ENCODE results near the gene KCNAB1.

The KCNAB1 gene

DNA sequence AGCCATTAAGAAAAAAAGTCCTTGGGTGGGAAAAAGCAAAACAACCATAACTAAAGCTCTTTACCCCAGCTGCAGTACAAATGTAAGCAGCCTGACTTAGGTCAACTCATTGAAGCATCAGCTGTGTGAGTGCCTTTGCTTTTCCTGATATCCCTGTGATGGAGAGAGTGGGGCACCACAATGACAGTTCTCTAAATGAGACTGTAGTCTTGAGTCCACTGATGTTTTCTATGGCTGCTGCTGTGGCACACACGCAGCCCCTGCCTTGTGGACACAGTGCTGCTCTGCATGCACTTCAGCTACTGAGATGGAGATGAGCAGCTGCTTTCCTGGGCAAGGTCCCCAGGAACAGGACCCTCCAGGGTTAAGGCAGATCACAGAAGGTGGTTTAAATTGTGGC, 173.2 kb downstream of the KCNAB1 start:
- no peak overlapping the region for H3K4me3 ChIP-seq (ENCODE audit: control insufficient read depth, low read depth, low read length)
- DNase-seq (ENCODE audit: low read depth) = no peak
- TF ChIP-seq, protein P1, sequence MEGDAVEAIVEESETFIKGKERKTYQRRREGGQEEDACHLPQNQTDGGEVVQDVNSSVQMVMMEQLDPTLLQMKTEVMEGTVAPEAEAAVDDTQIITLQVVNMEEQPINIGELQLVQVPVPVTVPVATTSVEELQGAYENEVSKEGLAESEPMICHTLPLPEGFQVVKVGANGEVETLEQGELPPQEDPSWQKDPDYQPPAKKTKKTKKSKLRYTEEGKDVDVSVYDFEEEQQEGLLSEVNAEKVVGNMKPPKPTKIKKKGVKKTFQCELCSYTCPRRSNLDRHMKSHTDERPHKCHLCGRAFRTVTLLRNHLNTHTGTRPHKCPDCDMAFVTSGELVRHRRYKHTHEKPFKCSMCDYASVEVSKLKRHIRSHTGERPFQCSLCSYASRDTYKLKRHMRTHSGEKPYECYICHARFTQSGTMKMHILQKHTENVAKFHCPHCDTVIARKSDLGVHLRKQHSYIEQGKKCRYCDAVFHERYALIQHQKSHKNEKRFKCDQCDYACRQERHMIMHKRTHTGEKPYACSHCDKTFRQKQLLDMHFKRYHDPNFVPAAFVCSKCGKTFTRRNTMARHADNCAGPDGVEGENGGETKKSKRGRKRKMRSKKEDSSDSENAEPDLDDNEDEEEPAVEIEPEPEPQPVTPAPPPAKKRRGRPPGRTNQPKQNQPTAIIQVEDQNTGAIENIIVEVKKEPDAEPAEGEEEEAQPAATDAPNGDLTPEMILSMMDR (IDR thresholded peaks at IDR 0.05; ENCODE audit: control insufficient read depth, insufficient read depth, low read depth, low read length, missing control alignments) = no peak

DNA sequence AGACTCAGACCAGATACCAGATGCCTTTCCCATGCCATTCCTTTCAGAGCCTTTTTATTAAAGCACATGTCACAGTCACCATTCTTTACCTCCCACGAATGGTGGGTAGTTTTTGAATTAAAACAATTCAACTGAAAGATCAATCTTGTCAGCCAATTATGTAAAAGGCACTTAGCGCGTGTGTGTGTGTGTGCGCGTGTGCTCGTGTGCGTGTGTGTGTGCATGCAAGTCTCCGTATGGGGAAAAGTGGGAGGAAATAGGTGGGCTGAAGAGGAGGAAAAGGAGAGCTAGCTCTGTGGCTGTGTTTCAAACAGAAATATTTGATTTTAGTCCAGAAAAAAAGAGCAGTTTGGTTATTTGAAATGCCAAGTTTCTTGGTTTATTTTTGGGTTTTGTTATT, 177.2 kb downstream of the KCNAB1 start:
- H3K4me3 ChIP-seq (ENCODE audit: control insufficient read depth, low read depth, low read length) = no peak overlapping the region
- no peak for DNase-seq (ENCODE audit: low read depth)
- TF ChIP-seq, protein P1 (IDR thresholded peaks at IDR 0.05; ENCODE audit: control insufficient read depth, insufficient read depth, low read depth, low read length, missing control alignments) = no peak

DNA sequence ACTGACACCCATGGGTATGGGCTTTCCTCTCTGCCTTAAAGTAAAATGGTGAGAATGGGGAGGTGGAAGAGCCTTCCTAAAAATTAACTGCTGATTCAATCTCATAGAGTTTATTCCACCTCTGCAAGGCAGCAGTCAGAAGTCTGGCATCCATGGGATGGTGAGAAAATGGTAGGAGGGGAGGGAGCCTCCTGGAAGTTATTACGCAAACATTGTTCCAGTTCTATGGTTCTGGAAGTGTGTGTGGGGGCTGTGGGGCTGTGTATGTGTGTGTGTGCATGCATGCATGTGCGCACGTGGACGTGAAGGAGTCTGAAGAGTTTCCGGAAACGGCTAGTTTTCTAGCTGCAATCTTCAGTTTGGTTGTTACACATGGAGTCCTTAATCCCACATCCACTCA, 177.6 kb downstream of the KCNAB1 start:
- TF ChIP-seq, protein P1 (IDR thresholded peaks at IDR 0.05; ENCODE audit: control insufficient read depth, insufficient read depth, low read depth, low read length, missing control alignments) = no peak
- H3K4me3 ChIP-seq (ENCODE audit: control insufficient read depth, low read depth, low read length) = no peak overlapping the region
- no peak for DNase-seq (ENCODE audit: low read depth)

DNA sequence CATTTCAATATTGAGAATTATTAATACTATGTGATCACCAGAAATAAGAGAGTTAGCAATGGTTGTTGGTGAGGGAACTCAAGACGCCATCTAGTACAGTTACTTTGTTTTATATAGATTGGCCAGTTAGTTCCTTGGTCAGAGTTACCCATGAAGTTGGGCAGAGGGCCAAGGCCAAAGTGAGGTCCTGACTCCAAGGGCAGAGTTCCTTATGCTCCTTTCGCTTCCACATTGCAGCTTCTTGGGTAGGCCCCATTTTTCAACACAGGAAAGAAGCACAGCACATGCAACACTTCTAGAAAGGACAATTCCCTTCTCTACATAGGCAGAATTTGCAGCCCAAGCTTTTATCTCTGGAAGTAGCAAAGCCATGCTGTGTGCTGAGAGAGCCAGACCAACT, 178.6 kb downstream of the KCNAB1 start:
- TF ChIP-seq, protein P1 (IDR thresholded peaks at IDR 0.05; ENCODE audit: control insufficient read depth, insufficient read depth, low read depth, low read length, missing control alignments) = no peak
- H3K4me3 ChIP-seq (ENCODE audit: control insufficient read depth, low read depth, low read length) = no peak overlapping the region
- no peak for DNase-seq (ENCODE audit: low read depth)

DNA sequence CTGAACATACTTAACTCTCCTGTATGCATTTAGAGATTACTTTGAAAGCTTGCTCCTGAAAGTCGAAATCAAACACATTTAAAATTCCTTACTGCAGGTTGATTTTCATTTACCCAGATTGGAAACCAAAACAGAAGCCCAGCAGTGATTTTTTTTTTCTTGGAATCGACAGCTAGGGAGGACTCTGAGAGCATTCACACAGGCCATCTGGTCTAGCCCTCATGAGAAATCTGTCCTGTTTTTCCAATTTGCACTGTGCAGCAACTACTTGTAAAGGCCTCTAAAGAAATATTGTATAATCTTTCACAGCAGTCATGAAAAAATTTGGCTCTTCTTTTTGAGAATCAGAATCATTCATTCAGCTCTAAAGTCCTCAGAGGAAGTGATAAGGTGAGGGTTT, 179.2 kb downstream of the KCNAB1 start:
- H3K4me3 ChIP-seq (ENCODE audit: control insufficient read depth, low read depth, low read length) = no peak overlapping the region
- DNase-seq (ENCODE audit: low read depth) = no peak
- TF ChIP-seq, protein P1 (IDR thresholded peaks at IDR 0.05; ENCODE audit: control insufficient read depth, insufficient read depth, low read depth, low read length, missing control alignments) = no peak

DNA sequence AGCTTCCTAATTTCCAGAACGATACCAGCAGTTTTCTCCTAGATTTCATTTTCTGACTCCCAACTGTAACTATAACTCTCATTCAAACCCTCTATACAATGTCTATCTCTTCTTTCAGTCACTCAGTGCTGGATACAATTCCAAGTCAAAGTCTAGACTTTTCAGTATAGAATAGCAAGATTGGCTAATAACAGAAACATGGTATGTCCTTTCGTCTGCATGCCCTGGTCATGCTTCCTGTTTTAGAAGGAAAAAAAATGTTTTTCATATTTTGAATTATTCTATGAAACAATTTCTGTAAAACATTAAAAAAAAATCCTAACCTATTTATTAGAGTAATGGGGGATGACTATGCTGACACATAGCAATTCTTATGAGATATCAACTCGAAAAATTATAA, 180.0 kb downstream of the KCNAB1 start:
- no peak for DNase-seq (ENCODE audit: low read depth)
- TF ChIP-seq, protein P1 (IDR thresholded peaks at IDR 0.05; ENCODE audit: control insufficient read depth, insufficient read depth, low read depth, low read length, missing control alignments) = no peak
- no peak overlapping the region for H3K4me3 ChIP-seq (ENCODE audit: control insufficient read depth, low read depth, low read length)

All from AG09309 (cell line).